GM19468 (cell line): ENCODE data around the gene DOK3.
"Not testable (repeated sequence)": the region's sequence is repeated elsewhere in the genome, so short reads cannot be mapped to it uniquely, and the experiment has no call there.

Experiments
- ATAC-seq: cut with Tn5 transposase; IDR thresholded peaks from one replicate; pipeline ENCODE4 v1.9.1; 2021; ENCODE audit warnings: mild to moderate bottlenecking, moderate library complexity, moderate number of reproducible peaks; ENCODE audit not compliant: unreplicated experiment; ENCODE audit errors: extremely low read depth

Gene DOK3

GRCh38 chr5:177536386-177536785 lies 26.8 kb upstream of the DOK3 start:
- no peak for ATAC-seq

GRCh38 chr5:177535125-177535524 lies 25.5 kb upstream of the DOK3 start:
- ATAC-seq, result no peak

DNA sequence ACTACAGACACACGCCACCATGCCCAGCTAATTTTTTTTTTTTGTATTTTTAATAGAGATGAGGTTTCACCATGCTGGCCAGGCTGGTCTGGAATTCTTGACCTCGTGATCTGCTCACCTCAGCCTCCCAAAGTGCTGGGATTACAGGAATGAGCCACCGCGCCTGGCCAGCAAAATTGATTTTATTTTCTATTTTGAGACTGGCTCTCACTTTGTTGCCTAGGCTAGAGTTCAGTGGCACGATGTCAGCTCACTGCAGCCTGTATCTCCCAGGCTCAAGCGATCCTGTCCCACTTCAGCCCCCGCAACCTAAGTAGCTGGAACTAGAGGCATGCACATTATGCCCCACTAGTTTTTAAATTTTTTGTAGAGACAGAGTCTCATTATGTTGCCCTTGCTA lies 24.8 kb upstream of the DOK3 start:
- ATAC-seq, result not testable (repeated sequence)

DNA sequence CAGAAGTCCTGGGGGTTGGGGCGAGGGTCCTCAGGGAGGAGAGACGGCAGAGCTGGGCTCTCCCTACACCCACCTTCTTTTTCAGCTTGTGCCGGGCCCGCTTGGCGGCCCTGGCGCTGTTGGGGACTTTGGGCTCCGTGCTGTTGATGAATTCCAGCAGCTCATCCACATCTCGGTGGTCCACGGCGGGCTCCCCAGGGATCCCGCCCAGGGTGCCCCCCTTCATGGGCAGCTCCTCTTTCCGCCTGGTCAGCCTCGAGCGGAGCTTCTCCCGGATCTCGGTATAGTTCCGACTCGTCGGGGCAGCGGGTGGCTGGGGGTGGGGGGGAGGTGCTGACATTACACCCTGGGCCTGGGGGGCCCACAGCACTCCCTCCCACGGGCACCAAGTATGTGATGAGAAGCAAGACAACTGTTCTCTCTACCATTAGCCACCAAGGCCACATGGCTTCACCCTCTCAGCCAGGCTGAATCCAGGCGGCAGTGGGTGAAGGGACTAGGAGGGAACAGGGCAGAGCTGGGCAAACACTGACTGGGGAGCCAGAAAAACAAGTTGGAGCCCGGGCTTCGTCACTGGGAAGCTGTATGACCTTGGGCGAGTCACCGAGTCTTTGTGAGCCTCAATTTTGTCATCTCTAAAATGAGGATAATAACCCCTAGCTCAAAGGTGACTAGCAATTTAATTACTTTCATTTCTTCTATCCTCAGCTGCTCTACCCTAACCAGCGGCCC lies 21.7 kb upstream of the DOK3 start:
- ATAC-seq, result no peak

DNA sequence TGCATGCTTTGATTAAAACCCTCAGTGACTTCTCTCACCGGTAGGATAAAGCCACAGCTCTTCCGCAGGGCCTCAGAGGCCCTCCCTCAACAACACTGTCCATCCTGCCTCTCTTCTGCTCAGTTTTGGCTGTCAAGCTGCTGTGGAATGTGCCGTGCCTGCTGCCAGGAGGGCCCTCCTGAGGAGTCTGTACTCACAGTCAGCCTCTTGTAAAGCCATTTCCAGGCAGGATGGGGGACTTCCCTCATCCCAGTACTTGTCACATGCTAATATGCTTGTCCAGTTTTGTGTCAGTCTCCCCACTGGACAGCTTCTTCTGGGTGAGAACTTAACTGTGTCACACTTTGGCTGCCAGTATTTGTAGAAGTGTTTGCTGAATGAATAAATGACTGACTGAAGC lies 21.0 kb upstream of the DOK3 start:
- no peak for ATAC-seq

- ATAC-seq, result no peak
These were observed 19.9 kb upstream of the DOK3 start for GRCh38 chr5:177529247-177530203.

DNA sequence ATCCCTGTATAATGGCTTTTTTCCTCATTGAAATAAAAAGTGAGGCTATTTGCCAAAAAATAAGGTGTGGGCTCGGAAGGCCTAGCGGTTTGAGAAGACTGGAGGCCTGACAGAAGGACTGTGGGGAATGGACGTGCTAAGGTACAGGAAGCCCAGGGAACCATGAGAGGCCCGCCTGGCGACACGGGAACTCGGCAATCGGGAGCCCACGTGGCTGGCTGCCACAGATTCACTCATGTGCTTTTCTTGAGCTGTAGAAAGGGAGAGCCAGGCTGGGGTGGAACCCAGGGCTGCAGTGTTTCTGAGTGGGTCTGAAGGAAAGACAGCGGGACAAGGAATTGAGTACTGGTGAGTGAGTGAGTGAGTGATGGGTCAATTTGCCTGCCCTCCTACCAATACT lies 19.0 kb upstream of the DOK3 start:
- ATAC-seq, result no peak

- ATAC-seq, result no peak
These were observed 18.0 kb upstream of the DOK3 start for GRCh38 chr5:177527595-177527994.

- no peak for ATAC-seq
These were observed 17.2 kb upstream of the DOK3 start for GRCh38 chr5:177526791-177527190.

- ATAC-seq, result no peak
These were observed 16.6 kb upstream of the DOK3 start for GRCh38 chr5:177526191-177526590.

- ATAC-seq, result no peak
These were observed 15.5 kb upstream of the DOK3 start for GRCh38 chr5:177524941-177525655.

DNA sequence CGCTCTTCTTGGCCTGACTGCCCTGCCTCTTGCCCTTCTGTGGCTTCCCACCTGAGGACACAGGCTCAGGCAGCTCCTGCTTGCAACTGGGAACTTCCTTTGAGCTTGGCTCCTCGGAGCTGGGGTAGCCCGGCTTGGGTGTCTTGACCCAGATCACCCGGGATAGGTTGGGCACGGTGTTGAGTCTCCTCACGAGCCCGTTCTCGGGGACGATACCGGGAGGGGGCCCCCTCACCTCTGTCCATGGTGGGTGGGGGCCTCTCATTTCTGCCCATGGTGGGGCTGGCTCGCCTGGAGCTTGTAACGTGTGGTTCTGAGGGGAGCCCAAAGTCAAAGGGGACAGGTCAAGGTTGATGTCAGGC lies 14.9 kb upstream of the DOK3 start:
- no peak for ATAC-seq

DNA sequence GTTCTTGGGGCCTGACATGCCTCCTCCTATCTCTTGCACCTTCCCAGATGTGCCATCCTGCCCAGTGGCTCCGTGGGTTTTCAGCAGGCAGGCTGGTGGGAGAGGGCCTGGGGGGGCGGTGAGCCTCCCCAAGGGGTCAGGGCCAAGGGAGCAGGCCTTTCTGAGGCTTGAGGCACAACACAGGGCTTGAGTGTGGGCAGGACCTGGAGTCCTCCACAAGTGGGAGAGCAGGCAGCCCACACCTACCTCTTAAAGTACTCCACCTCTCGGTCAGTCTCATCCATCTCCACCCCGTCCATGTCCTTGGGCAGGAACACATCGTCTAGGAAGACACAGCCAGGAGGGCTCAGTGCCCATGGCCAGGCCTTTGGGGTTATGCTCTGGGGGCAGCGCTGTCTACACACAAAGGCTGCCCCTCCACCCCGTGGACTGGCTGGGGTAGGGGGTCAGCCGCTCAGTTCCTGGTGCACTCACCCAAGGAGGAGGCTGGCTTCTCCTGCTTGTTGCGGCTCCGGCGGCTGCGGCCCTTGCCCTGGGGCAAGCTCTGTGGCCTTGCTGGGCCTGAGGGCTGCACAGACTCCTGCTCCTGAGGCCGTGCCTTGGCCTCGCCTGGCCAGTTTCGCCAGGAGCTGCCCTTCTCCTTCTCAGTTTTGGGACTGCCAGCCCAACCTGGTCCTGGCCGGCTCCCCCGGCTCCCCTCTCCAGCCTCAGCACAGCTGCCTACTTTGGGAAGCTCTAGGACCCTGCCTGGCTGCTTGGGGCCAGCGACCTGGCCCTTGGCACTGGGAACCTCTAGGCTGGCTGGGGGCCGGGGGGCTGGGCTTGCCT lies 14.3 kb upstream of the DOK3 start:
- ATAC-seq, result no peak

DNA sequence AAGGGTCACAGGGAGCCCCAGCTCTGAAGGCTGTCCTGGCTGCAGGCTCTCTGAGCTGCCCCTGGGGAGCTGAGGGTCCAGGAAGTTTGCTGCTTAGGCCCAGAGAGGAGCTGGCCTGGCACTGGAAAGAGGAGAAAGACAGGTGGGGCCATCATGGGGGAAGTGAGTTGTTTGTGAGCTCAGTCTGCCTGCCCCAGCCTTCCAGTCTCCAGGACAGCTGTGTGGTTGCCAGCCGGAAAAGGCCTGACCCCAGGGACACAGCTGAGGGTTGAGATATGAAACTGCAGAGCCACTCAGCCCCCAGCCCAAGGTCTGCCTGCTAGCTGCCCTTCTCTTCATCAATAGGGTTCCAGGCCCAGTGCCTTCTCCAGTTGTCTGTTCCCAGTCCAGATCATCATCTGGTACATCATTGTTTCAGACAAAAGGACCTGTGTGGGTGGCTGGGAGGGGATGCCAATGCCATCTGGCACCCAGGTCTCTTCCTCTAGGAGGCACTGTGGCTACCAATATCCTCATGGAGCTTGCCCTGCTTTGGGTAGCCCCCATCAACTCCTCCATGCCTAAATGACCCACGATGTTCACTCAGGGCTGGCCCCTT lies 11.4 kb upstream of the DOK3 start:
- ATAC-seq, result no peak

GRCh38 chr5:177520271-177520670 lies 10.6 kb upstream of the DOK3 start:
- no peak for ATAC-seq

GRCh38 chr5:177519463-177520235 lies 10.0 kb upstream of the DOK3 start:
- no peak for ATAC-seq

DNA sequence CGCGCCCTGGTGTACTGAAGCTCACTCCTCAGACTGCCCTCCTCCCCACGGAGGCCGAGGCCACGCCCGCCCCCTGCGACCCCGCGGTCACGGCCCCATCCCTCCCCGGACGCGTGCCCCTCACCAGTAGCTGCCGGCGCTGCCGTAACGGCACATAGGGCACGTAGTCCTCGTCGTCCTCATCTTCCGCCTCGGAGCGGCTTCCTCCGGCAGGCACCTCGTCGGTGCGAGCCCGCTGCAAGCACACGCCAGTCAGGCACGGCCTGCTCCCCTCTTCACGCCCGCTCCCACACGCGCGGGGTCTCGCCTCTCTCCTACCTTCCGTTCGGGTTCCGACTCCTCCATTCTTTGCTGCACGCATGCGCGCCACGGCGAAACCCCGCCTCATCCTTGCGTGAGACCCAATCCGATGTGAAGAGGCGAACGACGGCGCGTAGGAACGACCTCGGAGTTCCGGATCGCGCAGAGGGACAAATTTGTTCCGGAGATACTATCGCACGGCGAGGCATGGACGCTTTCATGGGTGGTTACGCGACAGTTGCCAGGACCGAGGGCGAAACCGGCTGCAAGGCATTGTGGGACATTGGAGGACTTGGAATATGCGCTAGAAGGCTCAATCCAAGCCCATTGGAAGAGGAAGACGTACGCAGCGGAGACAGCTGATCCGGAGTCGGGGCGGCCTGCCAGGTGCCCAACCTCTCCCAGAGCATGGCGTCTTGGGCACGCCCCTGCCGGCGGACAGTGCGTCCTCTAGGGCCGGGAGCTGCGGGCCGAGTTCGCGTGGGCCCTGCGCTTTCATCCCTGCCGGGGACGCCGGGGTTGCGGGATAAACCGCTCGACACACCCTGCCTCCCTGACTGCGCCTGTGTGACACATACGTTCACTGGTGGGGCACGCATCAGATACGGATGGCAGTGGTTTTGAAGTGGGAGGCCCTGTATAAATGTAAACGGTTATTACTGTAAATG lies 7.3 kb upstream of the DOK3 start, which contains the start of gene DDX41:
TSS of gene DDX41 (minus strand) at position 361 of the 968 bp plus-strand sequence. CDS start at position 345, 16 bp downstream.
- peak; percentile 83 for ATAC-seq

- ATAC-seq, result no peak
These were observed 6.0 kb upstream of the DOK3 start for GRCh38 chr5:177515580-177515979.
